Lower leg skin (tissue), 4 donors: ENCODE results near the gene LMF2. TPM values are rescaled to one million over a fixed set of nuclear protein-coding genes. Genes with fewer than 3 reads are reported as not detected.

Experiments
- DNase-seq, 2 donors: peaks; one replicate each; pipeline ENCODE4 v3.0.0-alpha.2; 2019; ENCODE audit warnings: low spot score in 2 of 2
- H3K4me3 ChIP-seq: fragments of 200-600 bp; sonication (generic); 2 replicates; pipeline ENCODE4 v1.5.1; 2017; ENCODE audit warnings: mild to moderate bottlenecking, low read depth; ENCODE audit not compliant: poor library complexity, severe bottlenecking
- CTCF ChIP-seq, 3 donors: fragments of 450-650 bp; IDR thresholded peaks; one replicate each; pipeline ENCODE4 v1.5.1; 2016; ENCODE audit warnings: antibody characterized with exemption in 3 of 3, mild to moderate bottlenecking in 3 of 3, moderate library complexity in 2 of 3
- POLR2A ChIP-seq, 2 donors: fragments of 450-650 bp; IDR thresholded peaks; one replicate each; pipeline ENCODE4 v1.6.1; 2016 to 2017; ENCODE audit warnings: antibody characterized with exemption in 2 of 2, mild to moderate bottlenecking in 1 of 2, moderate library complexity in 1 of 2
- WGBS, 2 donors: methylation state at CpG; one replicate each; pipeline ENCODE4 v1.1.5; 2018; 5-methylcytosine and 5-hydroxymethylcytosine counted together
- intact Hi-C: fragments of 100-400 bp; cut with DNase I; formaldehyde crosslinking; loops from one replicate; pipeline ENCODE4 v1.15.0; 2023; ENCODE audit warnings: low total_unique reads
- total RNA-seq, 4 donors: library from RNA; depleted of rRNA; stranded (reverse); fragments of >200 nt; gene quantifications; one replicate each; pipeline ENCODE4 v1.1.0, GENCODE V29; 2016

LMF2 gene
- total RNA-seq, 4 donors from 2014 or later, result 34.8 to 47.2 (median 38.8) TPM

DNA sequence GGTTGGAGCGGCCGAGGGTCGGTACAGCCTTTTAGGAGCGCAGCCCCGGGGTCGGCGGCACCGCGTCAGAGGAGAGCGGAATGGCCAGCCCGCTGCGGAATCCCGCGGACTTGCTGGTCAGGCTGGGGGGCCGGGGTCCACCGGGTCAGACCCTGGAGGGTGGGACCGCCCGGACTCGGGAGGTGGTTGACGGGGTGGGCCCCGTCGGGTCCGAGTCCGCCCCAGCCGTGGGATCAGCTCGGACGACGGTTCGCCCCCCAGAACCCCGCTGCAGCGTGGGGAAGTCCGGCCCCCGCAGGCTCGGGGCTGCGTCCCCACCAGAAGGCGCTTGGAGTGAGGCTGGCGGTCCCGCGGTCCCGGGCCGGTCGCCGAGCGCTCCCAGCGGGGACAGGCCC, 26.5 kb downstream of the LMF2 start:
- no peak for DNase-seq
- no peak for TF ChIP-seq POLR2A (IDR thresholded peaks at IDR 0.05)
- no peak for TF ChIP-seq CTCF (IDR thresholded peaks at IDR 0.05)
- H3K4me3 ChIP-seq, result no peak overlapping the region
- intact Hi-C loops, result no loop called here
- 9 to 13% methylated on average over 17 to 30 of the region's 45 CpGs for WGBS, 2 donors

GRCh38 chr22:50479721-50480120, 27.8 kb downstream of the LMF2 start:
- intact Hi-C loops, result no loop called here
- TF ChIP-seq CTCF (IDR thresholded peaks at IDR 0.05), result no peak
- TF ChIP-seq POLR2A (IDR thresholded peaks at IDR 0.05), result no peak
- WGBS, 2 donors, result 73 to 83% methylated on average over 11 of the region's 11 CpGs
- DNase-seq, result no peak
- H3K4me3 ChIP-seq, result no peak overlapping the region

DNA sequence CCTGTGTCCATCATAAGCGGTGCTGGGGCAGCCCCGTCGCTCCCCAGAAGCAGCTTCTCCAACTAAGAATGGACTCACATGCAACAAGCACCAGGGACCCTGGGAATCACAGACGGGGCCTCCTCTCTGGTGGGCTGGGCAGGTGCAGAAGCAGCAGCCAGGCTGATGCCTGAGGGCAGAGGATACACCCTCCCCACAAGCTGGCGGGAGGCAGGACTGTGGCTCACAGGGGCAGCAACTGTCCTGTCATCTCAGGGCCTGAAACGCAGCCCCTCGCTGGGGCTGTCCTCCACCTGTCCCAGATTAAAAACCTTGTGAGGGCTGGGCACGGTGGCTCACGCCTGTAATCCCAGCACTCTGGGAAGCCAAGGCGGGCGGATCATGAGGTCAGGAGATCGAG, 29.6 kb downstream of the LMF2 start:
- intact Hi-C loops, result no loop called here
- 91 to 93% methylated on average over 10 to 12 of the region's 12 CpGs for WGBS, 2 donors
- H3K4me3 ChIP-seq, result no peak overlapping the region
- TF ChIP-seq CTCF (IDR thresholded peaks at IDR 0.05), result no peak
- TF ChIP-seq POLR2A (IDR thresholded peaks at IDR 0.05), result no peak
- DNase-seq, result no peak

- no peak overlapping the region for H3K4me3 ChIP-seq
- no peak for DNase-seq
- intact Hi-C loops, result no loop called here
- WGBS, 2 donors, result 64 to 70% methylated on average over 7 of the region's 7 CpGs
- TF ChIP-seq CTCF (IDR thresholded peaks at IDR 0.05), result no peak
- no peak for TF ChIP-seq POLR2A (IDR thresholded peaks at IDR 0.05)
These were observed 30.6 kb downstream of the LMF2 start for GRCh38 chr22:50476868-50477267.

- intact Hi-C loops, result no loop called here
- 79 to 83% methylated on average over 6 of the region's 6 CpGs for WGBS, 2 donors
- DNase-seq, result no peak
- TF ChIP-seq POLR2A (IDR thresholded peaks at IDR 0.05), result no peak
- H3K4me3 ChIP-seq, result no peak overlapping the region
These were observed 31.9 kb downstream of the LMF2 start for GRCh38 chr22:50475652-50476002.

- DNase-seq, result peak; percentile 88 to 98
- peak within 1 kb of the TSS; percentile 81 for H3K4me3 ChIP-seq
- TF ChIP-seq POLR2A (IDR thresholded peaks at IDR 0.05) (no peak), CTCF (IDR thresholded peaks at IDR 0.05) (no peak)
- intact Hi-C loops, result no loop called here
- WGBS, 2 donors, result 6 to 32% methylated on average over 4 to 25 of the region's 97 CpGs
These were observed 32.5 kb downstream of the LMF2 start, which contains the start of gene SBF1 for GRCh38 chr22:50474710-50475651. Gene SBF1, minus strand, starts transcription at chr22:50475035. Its CDS starts 195 bp downstream, at chr22:50474840.
